ENCODE data around the gene KLRD1.

GRCh38 chr12:10305411-10305810 lies 2.3 kb upstream of the KLRD1 start:
- TF ChIP-seq POLR2A (IDR thresholded peaks at IDR 0.05; ENCODE audit: low read depth, low read length) (no peak), TAF1 (IDR thresholded peaks at IDR 0.05; ENCODE audit: low read depth, low read length) (no peak), POLR2AphosphoS5 (IDR thresholded peaks at IDR 0.05; ENCODE audit: low read depth, low read length) (no peak), SPI1 (IDR thresholded peaks at IDR 0.05; ENCODE audit: low read depth, low read length) (no peak), POU2F2 (IDR thresholded peaks at IDR 0.05; ENCODE audit: low read depth, low read length) (no peak), PAX5 (IDR thresholded peaks at IDR 0.05; ENCODE audit: insufficient read depth, low read length, severe bottlenecking) (no peak)
